H1 (cell line): Measurements from ENCODE around the gene PPP1R14C. TPM values are rescaled to one million over a fixed set of nuclear protein-coding genes. Genes with fewer than 3 reads are reported as not detected.

Source experiments
- BCL11A ChIP-seq, 2 experiments: IDR thresholded peaks; one replicate each; pipeline ENCODE4 v1.6.1; 2011; ENCODE audit warnings: low read depth in 2 of 2, low read length in 2 of 2, mild to moderate bottlenecking in 2 of 2
- CEBPB ChIP-seq: IDR thresholded peaks from 2 replicates; pipeline ENCODE4 v1.6.1; 2012; ENCODE audit warnings: low read depth, low read length
- EGR1 ChIP-seq: IDR thresholded peaks from 2 replicates; pipeline ENCODE4 v1.6.1; 2011; ENCODE audit warnings: low read depth, low read length, borderline replicate concordance
- EP300 ChIP-seq, 2 experiments: IDR thresholded peaks; 1 replicate in 1 of 2; 2 replicates in 1 of 2; pipeline ENCODE4 v1.6.1; 2011 to 2012; ENCODE audit warnings: low read depth in 2 of 2, low read length in 2 of 2, mild to moderate bottlenecking in 2 of 2, borderline replicate concordance in 1 of 2, inconsistent platforms in 1 of 2, moderate library complexity in 1 of 2
- EZH2 ChIP-seq: fragments of 200-600 bp; sonication (generic); IDR thresholded peaks from 2 replicates; pipeline ENCODE4 v1.7.1; 2012; ENCODE audit warnings: low read depth, mild to moderate bottlenecking, moderate library complexity, low read length, inconsistent platforms; ENCODE audit not compliant: severe bottlenecking
- GTF2F1 ChIP-seq: IDR thresholded peaks from 2 replicates; pipeline ENCODE4 v1.6.1; 2012; ENCODE audit warnings: low read depth, low read length, improper control_type of control experiment, borderline replicate concordance
- MAFK ChIP-seq: IDR thresholded peaks from 2 replicates; pipeline ENCODE4 v1.6.1; 2012; ENCODE audit warnings: low read depth, mild to moderate bottlenecking, improper control_type of control experiment, low read length
- SP2 ChIP-seq: IDR thresholded peaks from 2 replicates; pipeline ENCODE4 v1.6.1; 2012; ENCODE audit warnings: mild to moderate bottlenecking, low read length, inconsistent platforms
- SUZ12 ChIP-seq: fragments of 200-600 bp; sonication (generic); IDR thresholded peaks from 2 replicates; pipeline ENCODE4 v1.6.1; 2012; ENCODE audit warnings: mild to moderate bottlenecking, inconsistent platforms, low read length, moderate library complexity, mixed read lengths
- TCF12 ChIP-seq: IDR thresholded peaks from 2 replicates; pipeline ENCODE4 v1.6.1; 2011; ENCODE audit warnings: low read depth, mild to moderate bottlenecking, low read length
- USF2 ChIP-seq: IDR thresholded peaks from 2 replicates; pipeline ENCODE4 v1.6.1; 2011; ENCODE audit warnings: low read length, improper control_type of control experiment
- ZNF274 ChIP-seq: IDR thresholded peaks from 2 replicates; pipeline ENCODE4 v1.7.0; 2012; ENCODE audit warnings: low read length, borderline replicate concordance; ENCODE audit errors: extremely low read depth
- polyA plus RNA-seq, 7 experiments: library from polyadenylated mRNA; depleted of rRNA in 3 of 7; stranded (reverse) in 5 of 7; unstranded in 2 of 7; fragments of >200 nt in 5 of 7; fragments of 200-250 nt in 2 of 7; gene quantifications; 1 replicate in 5 of 7; 2 replicates in 1 of 7; 4 replicates in 1 of 7; pipeline versions ENCODE4 v1.2.1 to v1.2.3, GENCODE V29; 2011 to 2013; ENCODE audit warnings: missing spikeins in 2 of 7, mixed read lengths in 2 of 7
- total RNA-seq: library from RNA; stranded (reverse); fragmentation: NEBNext Ultra II Directional; extraction: Animal tissue kit (Norgen Biotek cat#: 25700); gene quantifications from 2 replicates; pipeline ENCODE4 v1.2.1, GENCODE V29; 2021

The PPP1R14C gene
- total and polyA plus RNA-seq, 2 of the 8 experiments (the other 6 are each of a cell fraction or from before 2014, with no cell fraction given) = 0.30 to 0.61 TPM

DNA sequence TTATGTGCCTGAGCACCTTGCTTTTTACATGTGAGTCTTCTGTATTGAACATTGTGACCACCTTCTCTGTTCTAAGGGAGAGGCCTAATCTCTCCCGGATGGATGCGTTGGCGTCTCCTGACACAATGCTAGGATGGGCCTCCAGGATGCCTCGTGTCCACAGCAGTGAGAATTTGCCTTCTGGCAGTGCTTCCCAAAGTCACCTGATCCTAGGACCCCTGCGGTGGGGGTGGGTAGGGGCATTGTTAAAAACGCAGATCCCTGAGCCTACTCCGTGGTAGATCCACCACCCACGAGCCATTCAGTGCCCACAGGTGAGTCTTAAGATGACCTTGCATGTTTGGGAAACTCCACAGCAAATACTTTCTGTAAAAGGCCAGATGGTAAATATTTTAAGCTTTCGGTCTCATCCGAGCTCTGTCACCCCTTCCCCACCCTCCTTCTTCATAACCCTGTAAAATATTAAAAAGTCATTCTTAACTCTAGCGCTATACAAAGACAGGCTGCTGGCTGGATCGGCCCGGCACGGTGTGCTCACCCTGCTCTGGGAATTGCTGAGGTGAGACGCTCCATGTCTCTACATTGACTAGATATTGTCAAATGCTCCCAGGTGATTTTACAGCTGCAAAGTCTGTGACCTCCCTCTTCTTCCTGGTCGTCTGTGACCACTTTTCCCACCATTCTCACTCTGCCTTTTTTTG is 119.3 kb downstream of the PPP1R14C start (continued):
- peak; percentile 37; the same call in 1 of the 2 replicates for TF ChIP-seq USF2
- no peak for TF ChIP-seq EP300 (IDR thresholded peaks at IDR 0.05; ENCODE audit: borderline replicate concordance in 1 of 2, low read depth in 2 of 2, low read length in 2 of 2)
- no peak for TF ChIP-seq SP2
- no peak for TF ChIP-seq GTF2F1
- no peak for TF ChIP-seq ZNF274
- no peak for TF ChIP-seq BCL11A (IDR thresholded peaks at IDR 0.05; ENCODE audit: low read depth in 2 of 2, low read length in 2 of 2)
- no peak for TF ChIP-seq TCF12
- TF ChIP-seq EZH2 = no peak
- no peak for TF ChIP-seq MAFK
- TF ChIP-seq SUZ12 = no peak
- TF ChIP-seq CEBPB = no peak
- TF ChIP-seq EGR1 = no peak
